NT2/D1 (cell line): ENCODE data around the gene SP8.
"Not testable (repeated sequence)": the region's sequence is repeated elsewhere in the genome, so short reads cannot be mapped to it uniquely, and the experiment has no call there.

ENCODE experiments used
- DNase-seq: peaks from one replicate; pipeline ENCODE4 v3.0.0-alpha.2; 2011; ENCODE audit warnings: low read depth, low spot score
- H3K27me3 ChIP-seq: 2 replicates; pipeline ENCODE4 v1.6.0; 2011; ENCODE audit warnings: mild to moderate bottlenecking; ENCODE audit not compliant: insufficient read length, insufficient read depth
- H3K36me3 ChIP-seq: 2 replicates; pipeline ENCODE4 v1.6.1; 2011; ENCODE audit warnings: mild to moderate bottlenecking, low read length, mixed read lengths; ENCODE audit not compliant: insufficient read depth, insufficient read length
- H3K4me1 ChIP-seq: 2 replicates; pipeline ENCODE4 v1.5.1; 2011; ENCODE audit not compliant: insufficient read depth, insufficient read length
- H3K4me3 ChIP-seq: 2 replicates; pipeline ENCODE4 v1.5.1; 2011; ENCODE audit warnings: low read depth; ENCODE audit not compliant: insufficient read length
- H3K9ac ChIP-seq: 2 replicates; pipeline ENCODE4 v1.6.0; 2011; ENCODE audit warnings: low read depth; ENCODE audit not compliant: insufficient read length
- H3K9me3 ChIP-seq: 2 replicates; pipeline ENCODE4 v1.5.1; 2011; ENCODE audit warnings: mild to moderate bottlenecking, low read length; ENCODE audit not compliant: insufficient read depth
- SUZ12 ChIP-seq: IDR thresholded peaks from 2 replicates; pipeline ENCODE4 v1.6.1; 2011; ENCODE audit not compliant: insufficient read length, insufficient read depth; ENCODE audit errors: extremely low read depth
- YY1 ChIP-seq: IDR thresholded peaks from 2 replicates; pipeline ENCODE4 v1.6.1; 2011; ENCODE audit not compliant: insufficient read length, insufficient read depth
- ZNF274 ChIP-seq: IDR thresholded peaks from 2 replicates; pipeline ENCODE4 v1.6.1; 2011; ENCODE audit warnings: mild to moderate bottlenecking, low read depth, low read length

Gene SP8

DNA sequence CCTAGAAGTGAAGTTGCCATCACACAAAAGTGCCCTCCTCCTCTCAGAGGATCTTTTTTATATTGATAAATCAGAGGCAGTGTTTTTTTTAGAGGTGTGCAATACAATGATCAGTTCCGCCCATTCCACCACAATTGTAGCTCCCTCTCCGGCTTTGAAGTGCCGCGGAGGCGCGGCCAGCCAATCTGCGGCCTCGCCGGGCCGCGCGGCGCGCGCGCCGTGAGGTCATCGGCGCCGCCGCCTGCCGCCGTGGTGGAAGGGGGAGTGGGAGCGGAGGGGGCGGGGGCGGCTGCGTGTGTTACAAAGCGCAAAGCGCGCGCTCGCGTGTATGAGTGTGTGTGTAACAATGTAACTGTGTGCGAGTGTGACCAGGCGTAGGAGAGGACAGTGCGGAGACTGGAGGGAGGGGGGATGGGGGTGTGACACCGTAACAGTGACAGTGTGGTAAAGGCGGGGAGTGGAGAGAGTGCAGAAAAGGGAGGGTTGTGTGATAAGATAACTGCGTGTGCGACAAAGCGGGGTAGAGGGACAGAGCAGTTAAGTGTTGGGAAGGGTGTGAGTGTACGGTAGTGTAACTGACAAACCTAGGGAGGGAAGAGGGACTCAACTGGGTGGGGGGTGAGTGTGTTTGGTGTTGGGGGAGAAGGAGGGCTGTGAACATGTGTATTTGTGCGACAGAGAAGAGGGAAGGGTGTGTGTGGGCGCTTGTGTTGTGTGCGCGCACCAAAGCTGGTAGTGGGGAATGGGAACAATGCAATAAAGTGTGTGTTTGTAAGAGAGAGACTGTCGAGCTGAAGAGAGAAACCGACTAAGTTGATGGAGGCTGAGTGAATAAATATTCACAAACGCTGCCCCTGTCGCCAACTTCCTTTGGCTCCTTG lies at the start of gene SP8:
Gene SP8 (minus strand): TSS at position 108 of the 881 bp plus-strand sequence. CDS start 88 bp downstream, at position 20.
- peak within 1 kb of the TSS; percentile 46 for H3K9ac ChIP-seq

DNA sequence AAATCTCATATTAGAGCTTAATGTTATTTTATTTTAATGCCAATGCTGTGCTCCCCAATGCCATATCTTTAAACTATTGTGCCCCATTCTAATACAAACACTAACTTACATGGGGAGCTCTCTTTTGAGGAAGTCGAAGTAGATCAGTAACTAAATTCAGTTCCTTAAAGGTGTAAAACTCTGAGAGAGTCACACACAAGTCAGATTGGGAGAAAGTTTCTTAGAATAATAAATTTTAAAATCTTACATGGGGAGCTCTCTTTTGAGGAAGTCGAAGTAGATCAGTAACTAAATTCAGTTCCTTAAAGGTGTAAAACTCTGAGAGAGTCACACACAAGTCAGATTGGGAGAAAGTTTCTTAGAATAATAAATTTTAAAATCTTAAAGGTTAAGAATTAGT lies 49.7 kb upstream of the SP8 start:
- not testable (repeated sequence) for H3K9ac ChIP-seq, DNase-seq

More for the DNA sequence above, at the start of gene SP8:
- TF ChIP-seq SUZ12 (no peak), ZNF274 (no peak), YY1 (no peak)
- H3K36me3 ChIP-seq, result no peaks in the 10 kb centered on the region
- DNase-seq, result no peak
- no peaks in the 10 kb centered on the region for H3K4me1 ChIP-seq
- peak within 1 kb of the TSS; percentile 56 for H3K4me3 ChIP-seq
- peaks cover 81% of the 10 kb centered on the region for H3K27me3 ChIP-seq
- H3K9me3 ChIP-seq, result no peaks in the 10 kb centered on the region

DNA sequence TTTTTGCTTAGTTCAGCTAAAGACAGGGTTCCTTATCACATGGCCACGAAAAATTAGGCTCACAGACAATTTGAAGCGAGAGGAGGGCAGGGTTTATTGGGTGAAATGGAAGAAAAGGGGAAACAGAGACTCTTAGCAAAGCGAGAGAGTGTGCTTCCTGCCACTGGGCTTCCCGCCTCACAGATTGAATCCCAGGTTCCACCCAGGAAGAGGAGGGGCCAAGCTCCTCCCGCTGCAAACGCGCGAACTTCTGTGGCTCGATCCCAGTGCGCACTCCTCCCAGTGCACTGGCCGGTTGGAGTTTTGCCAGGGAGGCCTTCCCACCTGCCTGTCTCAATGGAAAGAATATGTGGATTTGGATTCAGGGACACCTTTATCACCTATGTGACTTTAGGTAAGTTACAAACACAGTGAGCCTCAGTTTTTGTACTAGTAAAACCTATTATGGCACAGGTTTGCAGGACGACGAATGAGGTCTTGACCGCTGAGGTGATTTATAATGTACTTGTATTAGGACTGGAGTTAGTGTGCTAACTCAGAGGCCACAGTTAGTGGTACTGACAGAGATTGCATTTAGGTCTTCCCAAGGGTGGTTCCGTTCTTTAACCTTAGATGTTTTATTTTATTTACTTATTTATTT lies 48.5 kb upstream of the SP8 start:
- Histone ChIP-seq H3K27me3 (no peaks in the 10 kb centered on the region), H3K9ac (no peak overlapping the region), H3K9me3 (no peaks in the 10 kb centered on the region), H3K4me1 (peaks cover 5% of the 10 kb centered on the region), H3K4me3 (no peak overlapping the region), H3K36me3 (no peaks in the 10 kb centered on the region)
- TF ChIP-seq YY1, result no peak
- no peak for TF ChIP-seq SUZ12
- no peak for TF ChIP-seq ZNF274
- DNase-seq, result no peak

More for the DNA sequence above, 49.7 kb upstream of the SP8 start:
- H3K9me3 ChIP-seq, H3K4me3 ChIP-seq, H3K4me1 ChIP-seq, H3K36me3 ChIP-seq, H3K27me3 ChIP-seq: not testable (repeated sequence)

DNA sequence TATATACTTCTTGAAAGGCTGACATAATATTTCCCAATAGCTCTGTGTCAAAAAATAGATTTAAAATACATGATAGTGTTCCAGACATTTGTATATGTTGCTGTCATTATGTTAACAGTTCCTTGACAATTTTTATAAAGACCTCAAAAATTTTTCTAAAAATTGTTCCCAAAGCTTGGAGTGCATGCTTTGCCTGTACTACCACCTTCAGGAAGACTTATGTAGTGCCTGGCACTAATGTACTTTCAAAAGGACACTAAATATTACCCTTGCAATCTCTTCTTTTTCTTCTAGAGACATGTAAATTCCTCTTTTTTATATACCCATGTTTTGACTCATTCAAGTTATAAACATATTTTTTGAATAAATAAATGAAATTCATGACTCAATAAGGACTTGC lies 48.0 kb upstream of the SP8 start:
- no peak for DNase-seq
- no peaks in the 10 kb centered on the region for H3K27me3 ChIP-seq
- TF ChIP-seq SUZ12, result no peak
- TF ChIP-seq YY1, result no peak
- TF ChIP-seq ZNF274, result no peak
- H3K9me3 ChIP-seq, result no peaks in the 10 kb centered on the region
- no peak overlapping the region for H3K4me3 ChIP-seq
- H3K36me3 ChIP-seq, result no peaks in the 10 kb centered on the region
- peaks cover 5% of the 10 kb centered on the region for H3K4me1 ChIP-seq
- no peak overlapping the region for H3K9ac ChIP-seq

DNA sequence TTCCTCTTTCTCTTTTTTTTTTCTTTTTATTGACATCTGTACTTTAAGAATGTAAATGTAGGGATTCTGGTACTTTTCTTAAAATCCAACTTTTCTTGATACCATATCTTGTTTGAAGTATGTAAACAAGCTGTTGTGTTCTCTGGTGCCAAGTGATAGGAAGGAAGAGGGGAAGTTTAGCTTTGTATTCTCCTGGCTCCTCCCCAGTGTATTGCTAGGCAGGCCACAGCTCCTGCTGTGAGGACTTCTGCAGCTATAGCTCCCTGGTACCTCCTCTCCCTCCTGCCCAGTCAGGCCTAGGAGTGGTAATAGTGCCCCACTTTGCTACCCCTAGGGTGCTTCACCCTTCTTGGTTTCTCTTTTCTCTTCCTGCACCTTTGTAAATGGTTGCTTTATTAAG lies 45.3 kb upstream of the SP8 start:
- Histone ChIP-seq H3K27me3 (no peaks in the 10 kb centered on the region), H3K4me1 (peaks cover 5% of the 10 kb centered on the region), H3K4me3 (no peak overlapping the region), H3K9me3 (no peaks in the 10 kb centered on the region), H3K36me3 (no peaks in the 10 kb centered on the region), H3K9ac (no peak overlapping the region)
- DNase-seq, result peak; percentile 32
- TF ChIP-seq ZNF274, result no peak
- TF ChIP-seq YY1, result no peak
- TF ChIP-seq SUZ12, result no peak

DNA sequence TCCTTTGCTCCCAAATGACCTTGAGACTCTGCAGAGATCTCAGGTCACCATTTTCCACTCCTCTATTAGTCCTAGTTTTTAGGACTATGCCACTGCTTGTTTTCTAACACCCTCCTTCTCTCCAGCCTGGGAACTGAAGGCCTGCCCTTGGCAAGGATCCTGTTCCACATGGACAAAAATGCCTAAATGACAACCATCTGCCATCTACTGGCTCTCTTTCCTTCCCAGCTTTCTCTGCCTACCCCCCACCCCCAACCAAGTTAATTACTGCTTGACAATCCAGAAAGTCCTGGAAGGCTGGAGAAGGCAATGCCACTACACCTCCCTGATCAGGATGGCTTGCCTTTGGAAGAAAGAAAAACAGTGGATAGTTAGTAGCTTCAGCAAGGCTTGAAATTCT lies 44.8 kb upstream of the SP8 start:
- Histone ChIP-seq H3K27me3 (no peaks in the 10 kb centered on the region), H3K9ac (no peak overlapping the region), H3K36me3 (no peaks in the 10 kb centered on the region), H3K9me3 (no peaks in the 10 kb centered on the region), H3K4me3 (no peak overlapping the region), H3K4me1 (peaks cover 5% of the 10 kb centered on the region)
- DNase-seq, result no peak
- TF ChIP-seq ZNF274 (no peak), SUZ12 (no peak)

DNA sequence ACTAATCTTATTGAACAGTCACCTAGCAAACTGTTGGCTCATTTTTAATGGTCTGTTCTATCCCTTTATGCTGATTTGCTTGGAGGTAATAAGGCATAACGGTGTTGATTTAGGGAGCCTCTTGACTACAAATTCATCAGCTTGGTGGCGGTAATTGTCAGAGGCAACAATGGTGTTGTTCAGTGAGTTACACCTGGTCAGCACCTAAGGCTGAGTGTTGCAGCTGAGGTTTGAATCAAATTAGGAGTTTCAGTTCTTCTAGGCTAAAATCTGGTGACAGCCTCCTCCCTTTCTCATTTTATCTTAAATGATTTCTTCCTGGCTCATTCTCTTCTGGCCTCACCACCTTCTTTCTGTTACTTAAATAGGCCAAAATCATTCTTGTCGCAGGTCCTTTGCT lies 42.3 kb upstream of the SP8 start:
- no peak for TF ChIP-seq SUZ12
- no peak for TF ChIP-seq YY1
- TF ChIP-seq ZNF274, result no peak
- no peak overlapping the region for H3K9ac ChIP-seq
- no peaks in the 10 kb centered on the region for H3K36me3 ChIP-seq
- no peaks in the 10 kb centered on the region for H3K27me3 ChIP-seq
- DNase-seq, result no peak
- H3K4me1 ChIP-seq, result peaks cover 5% of the 10 kb centered on the region
- H3K4me3 ChIP-seq, result no peak overlapping the region
- no peaks in the 10 kb centered on the region for H3K9me3 ChIP-seq
